ENCODE data around the gene TRA2B.

The TRA2B gene

GRCh38 chr3:185949515-185949914 lies 11.7 kb upstream of the TRA2B start:
- no peak for DNase-seq

DNA sequence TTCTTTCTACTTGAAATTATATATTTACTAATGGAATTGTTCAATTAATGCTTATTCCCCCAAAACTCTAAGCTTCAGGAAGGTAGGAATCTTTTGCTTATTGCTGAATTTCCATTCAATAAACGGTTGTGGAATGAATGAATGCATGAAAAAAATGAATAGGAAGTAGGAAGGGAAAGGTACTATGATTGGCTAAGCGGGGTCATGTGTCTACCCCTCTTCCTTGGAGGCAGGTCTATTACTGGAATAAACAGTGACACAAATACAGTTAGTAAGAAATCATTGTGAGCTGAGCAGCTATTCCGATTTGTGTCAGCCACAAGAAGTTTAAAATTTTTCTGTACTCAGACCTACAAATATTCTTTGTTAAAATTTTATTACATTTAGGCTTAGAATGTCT lies 10.5 kb upstream of the TRA2B start:
- DNase-seq, result no peak

DNA sequence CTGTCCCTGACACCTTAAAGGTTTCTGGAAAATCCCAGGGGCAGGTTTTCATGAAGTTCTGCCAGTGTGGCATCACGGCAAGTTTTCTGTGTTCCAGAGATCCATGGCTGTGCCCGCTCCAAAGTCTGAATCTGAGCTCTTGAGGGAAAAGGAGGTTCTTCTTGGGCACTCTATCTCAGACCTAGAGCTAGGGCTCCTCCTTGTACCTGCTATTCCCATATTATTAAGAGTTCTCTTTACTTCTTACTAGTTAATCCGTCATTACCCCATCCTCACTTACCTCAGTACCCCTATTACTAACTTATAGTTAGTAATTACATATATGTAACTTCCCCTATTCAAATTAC lies 5.9 kb upstream of the TRA2B start:
- no peak for DNase-seq

- no peak for DNase-seq
These were observed 5.3 kb upstream of the TRA2B start for GRCh38 chr3:185942907-185943759.

DNA sequence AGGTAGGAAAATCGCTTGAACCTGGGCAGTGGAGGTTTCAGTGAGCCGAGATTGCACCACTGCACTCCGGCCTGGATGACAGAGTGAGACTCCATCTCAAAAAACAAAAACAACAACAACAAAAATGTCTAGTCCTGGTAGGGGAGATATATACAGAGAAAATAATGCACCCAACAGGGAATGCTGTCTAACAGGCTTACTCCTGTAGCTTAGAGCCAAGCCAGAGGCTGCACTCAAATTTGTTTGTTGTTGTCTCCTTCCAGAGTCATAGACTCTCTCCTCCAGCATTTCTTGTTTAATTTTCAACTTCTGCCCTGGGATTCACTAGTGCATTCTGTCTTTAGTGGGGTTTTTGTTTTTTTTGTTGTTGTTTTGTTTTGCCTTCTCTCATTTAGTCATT lies 4.6 kb upstream of the TRA2B start:
- no peak for DNase-seq

GRCh38 chr3:185940951-185941350 lies 3.1 kb upstream of the TRA2B start:
- DNase-seq, result no peak

GRCh38 chr3:185939721-185940120 lies 1.9 kb upstream of the TRA2B start:
- no peak for DNase-seq

DNA sequence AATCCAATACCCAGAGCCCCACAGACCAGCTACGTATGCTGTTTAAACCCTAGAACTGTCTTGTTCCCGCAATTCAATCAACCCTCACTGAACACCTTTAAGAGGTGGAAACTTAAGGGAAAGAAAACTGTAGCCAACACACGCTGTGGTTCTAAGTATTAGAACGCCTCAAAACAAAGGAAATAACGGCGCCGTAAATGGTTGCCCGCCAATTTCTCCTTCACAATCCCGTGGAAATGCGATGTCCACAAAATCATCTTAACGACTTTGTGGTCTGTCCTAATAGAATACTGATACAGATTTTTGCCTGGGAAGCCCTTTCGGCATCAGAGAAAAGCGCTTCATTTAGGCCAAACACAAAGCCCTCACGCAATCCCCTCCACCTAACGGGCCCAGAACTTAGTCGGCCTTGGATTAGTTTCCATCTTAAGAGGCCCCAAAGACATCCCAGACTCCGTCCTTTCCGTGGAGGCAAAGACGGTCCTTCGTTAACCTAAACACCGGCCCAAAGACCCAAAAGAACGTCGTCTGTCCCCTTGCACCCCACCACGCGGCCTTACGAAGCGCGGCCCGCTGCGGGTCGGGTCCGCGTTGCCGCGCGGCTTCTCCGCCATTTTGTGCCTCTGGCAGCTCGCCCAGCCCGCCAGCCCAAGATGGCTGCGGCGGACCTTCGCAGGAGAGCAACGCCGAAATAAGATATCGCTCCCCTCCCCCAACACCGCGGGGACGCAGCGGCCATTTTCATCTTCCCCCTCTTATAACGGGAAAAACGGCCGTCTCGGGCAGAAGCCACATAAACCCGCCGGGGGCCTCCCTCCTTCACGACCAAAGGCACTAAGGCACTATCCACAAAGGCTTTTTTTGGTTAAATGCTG lies 763 bp downstream of the TRA2B start:
- DNase-seq, result no peak

GRCh38 chr3:185936273-185936629 lies 1.6 kb downstream of the TRA2B start:
- no peak for DNase-seq

- DNase-seq, result no peak
These were observed 2.1 kb downstream of the TRA2B start for GRCh38 chr3:185935465-185936272.

DNA sequence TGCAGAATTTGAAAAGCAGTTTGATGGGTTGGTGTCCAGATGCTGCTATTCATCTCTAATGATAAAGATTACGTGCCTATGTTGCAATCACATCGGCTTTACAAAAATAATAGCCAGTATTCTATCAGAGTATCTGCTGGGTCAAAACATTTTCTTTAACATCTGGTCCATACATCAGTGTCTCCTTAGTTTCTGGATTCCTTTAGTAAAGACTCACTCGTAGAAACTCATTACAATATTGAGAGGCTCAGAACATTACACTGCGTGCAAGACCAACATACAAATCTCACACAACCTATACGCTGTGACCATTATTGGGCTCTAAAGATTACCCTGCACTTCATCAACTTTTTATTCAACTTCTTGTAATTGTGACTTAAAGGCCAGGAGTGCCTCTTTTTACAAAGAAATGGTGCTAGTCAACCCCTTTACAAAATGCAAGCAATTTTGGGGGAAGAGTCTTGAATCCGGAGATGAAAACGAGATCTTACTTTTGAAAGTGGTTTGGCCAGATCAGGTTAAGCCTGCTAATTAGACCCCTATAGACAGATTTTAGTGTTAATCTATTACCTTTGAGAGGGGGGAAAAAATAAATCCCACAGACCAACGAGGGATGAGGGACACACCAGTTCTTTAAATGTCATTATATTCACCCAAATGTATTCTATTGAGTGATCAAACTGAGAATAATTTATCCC lies 2.9 kb downstream of the TRA2B start:
- no peak for DNase-seq

DNA sequence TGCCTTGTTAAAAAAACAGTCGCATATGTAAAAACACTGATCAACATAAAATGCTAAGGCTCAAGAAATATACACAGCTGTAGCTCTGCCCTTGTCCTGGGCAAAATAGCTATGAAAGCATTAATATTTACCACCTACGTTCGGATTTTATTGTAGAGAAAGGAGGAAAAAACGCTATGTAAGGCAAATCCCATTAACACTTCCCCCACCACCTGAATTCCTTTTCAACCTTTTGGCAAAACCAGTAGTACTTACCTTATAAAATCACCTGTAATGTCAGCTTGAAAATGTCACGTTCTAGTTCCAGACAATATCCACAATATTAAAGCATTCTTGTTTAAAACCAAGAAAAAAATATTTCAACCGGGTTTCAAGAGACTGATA lies 3.6 kb downstream of the TRA2B start:
- no peak for DNase-seq

DNA sequence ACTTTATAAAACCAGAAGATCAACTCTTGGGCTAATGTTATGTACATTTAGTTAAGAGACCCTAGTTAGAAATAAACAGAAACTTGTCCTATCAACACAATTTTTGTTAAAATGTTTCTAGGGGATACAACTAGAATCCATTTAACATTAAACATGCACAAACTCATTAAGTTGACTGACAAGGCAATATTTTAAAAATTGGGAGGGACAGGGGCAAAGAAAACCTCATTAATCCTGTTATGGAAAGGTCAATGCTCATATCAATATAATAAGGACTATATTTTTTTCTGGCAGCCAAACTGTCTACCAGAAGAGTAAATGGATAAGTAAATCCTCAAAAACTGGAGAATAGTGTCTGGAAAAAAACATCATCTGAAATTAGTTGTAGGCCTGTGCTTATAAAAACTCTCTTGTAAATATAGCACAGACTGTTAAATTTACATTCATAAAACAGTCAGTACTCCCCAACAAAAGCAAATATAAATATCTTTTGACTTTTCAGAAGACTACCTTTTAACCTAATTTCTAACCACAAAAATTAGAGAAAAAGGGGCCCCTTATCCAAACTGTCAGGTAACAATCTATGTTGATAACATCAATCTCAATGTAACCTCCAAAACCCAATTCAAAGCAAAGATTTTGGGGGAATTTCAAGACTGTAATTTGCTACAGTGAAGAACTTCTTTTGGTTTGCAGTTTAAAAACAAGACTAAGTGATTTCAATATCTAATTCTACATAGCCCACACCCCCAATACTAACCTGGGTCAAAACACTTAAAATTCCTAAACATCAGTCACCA lies 4.2 kb downstream of the TRA2B start:
- DNase-seq, result no peak

GRCh38 chr3:185931777-185932612 lies 5.8 kb downstream of the TRA2B start:
- DNase-seq, result no peak

GRCh38 chr3:185930393-185931107 lies 7.3 kb downstream of the TRA2B start:
- no peak for DNase-seq

- no peak for DNase-seq
These were observed 8.3 kb downstream of the TRA2B start for GRCh38 chr3:185929192-185930151.

- DNase-seq, result no peak
These were observed 9.3 kb downstream of the TRA2B start for GRCh38 chr3:185928496-185928895.

- no peak for DNase-seq
These were observed 10.2 kb downstream of the TRA2B start for GRCh38 chr3:185927501-185928200.

Measured in cortex of kidney (tissue), 1 donor.